ENCODE measurements around the gene MED9. TPM values are rescaled to one million over a fixed set of nuclear protein-coding genes. Genes with fewer than 3 reads are reported as not detected.

MED9 gene
- total and polyA plus RNA-seq, 2 of the 8 experiments (the other 6 are each of a cell fraction or from before 2014, with no cell fraction given) = 15.8 to 19.7 TPM

GRCh38 chr17:17481860-17482259, 5.1 kb downstream of the MED9 start (continued):
- no peak for TF ChIP-seq CHD7 (IDR thresholded peaks at IDR 0.05; ENCODE audit: insufficient replicate concordance, low read length)
- TF ChIP-seq KDM4A (IDR thresholded peaks at IDR 0.05; ENCODE audit: low read depth, low read length, severe bottlenecking) = no peak
- no peak for TF ChIP-seq CTCF (IDR thresholded peaks at IDR 0.05; ENCODE audit: control extremely low read depth in 1 of 3, insufficient read depth in 1 of 3, low read depth in 1 of 3, low read length in 3 of 3)
- TF ChIP-seq PHF8 (conservative IDR thresholded peaks at IDR 0.05; ENCODE audit: low read depth, low read length) = no peak
